HepG2 (cell line): ENCODE data around the gene FEM1B. TPM values are rescaled to one million over a fixed set of nuclear protein-coding genes. Genes with fewer than 3 reads are reported as not detected.

Experiments used
- HNF4G ChIP-seq, 2 experiments: sonication (generic) in 1 of 2; formaldehyde crosslinking in 1 of 2; IDR thresholded peaks; 2 replicates each; pipeline versions ENCODE4 v1.4.0 to v1.6.1; 2011 to 2020; ENCODE audit warnings: borderline replicate concordance in 2 of 2, low read depth in 2 of 2, mild to moderate bottlenecking in 2 of 2, low read length in 1 of 2, missing genetic modification reagents in 1 of 2, moderate library complexity in 1 of 2
- ISX ChIP-seq: sonication (generic); formaldehyde crosslinking; conservative IDR thresholded peaks from 2 replicates; pipeline ENCODE4 v1.5.0; 2020; ENCODE audit warnings: missing genetic modification reagents
- JUN ChIP-seq: sonication (generic); formaldehyde crosslinking; IDR thresholded peaks from 2 replicates; pipeline ENCODE4 v1.4.0; 2020; ENCODE audit warnings: mild to moderate bottlenecking, missing genetic modification reagents
- JUND ChIP-seq: sonication (generic); formaldehyde crosslinking; IDR thresholded peaks from 2 replicates; pipeline ENCODE4 v1.8.0; 2022; ENCODE audit warnings: mild to moderate bottlenecking, missing genetic modification reagents
- KLF16 ChIP-seq, 2 experiments: sonication (generic) in 1 of 2; formaldehyde crosslinking in 1 of 2; IDR thresholded peaks; 2 replicates each; pipeline versions ENCODE4 v1.6.1 to v1.8.0; 2016 to 2023; ENCODE audit warnings: missing genetic modification reagents in 2 of 2, missing compliant biosample characterization in 1 of 2
- MTA1 ChIP-seq: sonication (generic); formaldehyde crosslinking; IDR thresholded peaks from 2 replicates; pipeline ENCODE4 v1.4.0; 2020; ENCODE audit warnings: missing genetic modification reagents, mild to moderate bottlenecking, borderline replicate concordance
- POLR2AphosphoS5 ChIP-seq: IDR thresholded peaks from 2 replicates; pipeline ENCODE4 v1.6.1; 2012; ENCODE audit warnings: low read depth, low read length
- RBAK ChIP-seq: sonication (generic); formaldehyde crosslinking; IDR thresholded peaks from 2 replicates; pipeline ENCODE4 v1.5.1; 2020; ENCODE audit warnings: mild to moderate bottlenecking, missing genetic modification reagents
- TEAD2 ChIP-seq: sonication (generic); formaldehyde crosslinking; IDR thresholded peaks from 2 replicates; pipeline ENCODE4 v1.9.0; 2021; ENCODE audit warnings: missing genetic modification reagents
- TP53 ChIP-seq: sonication (generic); formaldehyde crosslinking; conservative IDR thresholded peaks from 2 replicates; pipeline ENCODE4 v1.4.0; 2020; ENCODE audit warnings: missing genetic modification reagents
- ZFP37 ChIP-seq: sonication (generic); formaldehyde crosslinking; IDR thresholded peaks from 2 replicates; pipeline ENCODE4 v1.4.0; 2020; ENCODE audit warnings: missing genetic modification reagents, borderline replicate concordance
- ZMAT3 ChIP-seq: sonication (generic); formaldehyde crosslinking; conservative IDR thresholded peaks from 2 replicates; pipeline ENCODE4 v1.7.0; 2021; ENCODE audit warnings: missing genetic modification reagents
- ZNF101 ChIP-seq: sonication (generic); formaldehyde crosslinking; IDR thresholded peaks from 2 replicates; pipeline ENCODE4 v1.4.0; 2020; ENCODE audit warnings: mild to moderate bottlenecking, low read depth, missing genetic modification reagents, borderline replicate concordance
- ZNF773 ChIP-seq: sonication (generic); formaldehyde crosslinking; IDR thresholded peaks from 2 replicates; pipeline ENCODE4 v1.4.0; 2020; ENCODE audit warnings: missing genetic modification reagents, borderline replicate concordance
- polyA plus RNA-seq, 8 experiments: library from polyadenylated mRNA; depleted of rRNA in 3 of 8; stranded (reverse) in 7 of 8; unstranded in 1 of 8; fragments of >200 nt; fragmentation: Illumina TruSeq in 4 of 8; extraction: Trizol in 4 of 8; gene quantifications; 2 replicates each; pipeline versions ENCODE4 v1.2.1 to v1.2.3, GENCODE V29; 2011 to 2016; ENCODE audit warnings: low read depth in 4 of 8, missing spikeins in 1 of 8, mixed read lengths in 1 of 8; ENCODE audit not compliant: insufficient read depth in 1 of 8
- total RNA-seq, 5 experiments: library from RNA; depleted of rRNA; stranded (reverse); fragments of >200 nt; fragmentation: Illumina TruSeq; extraction: Trizol; gene quantifications; 2 replicates each; pipeline ENCODE4 v1.2.3, GENCODE V29; 2016; ENCODE audit warnings: low read depth in 1 of 5
- TF ChIP-seq, protein P1 (sequence below): sonication (generic); formaldehyde crosslinking; IDR thresholded peaks from 2 replicates; pipeline ENCODE4 v1.5.1; 2020; ENCODE audit warnings: mild to moderate bottlenecking, moderate library complexity, missing genetic modification reagents
- TF ChIP-seq, protein P2 (sequence below): sonication (generic); formaldehyde crosslinking; conservative IDR thresholded peaks from 2 replicates; pipeline ENCODE4 v1.8.0; 2022; ENCODE audit warnings: low read depth, missing genetic modification reagents
- TF ChIP-seq, protein P3 (sequence below): sonication (generic); formaldehyde crosslinking; conservative IDR thresholded peaks from 2 replicates; pipeline ENCODE4 v1.4.0; 2020; ENCODE audit warnings: missing genetic modification reagents
- TF ChIP-seq, protein P4 (sequence below): sonication (generic); formaldehyde crosslinking; IDR thresholded peaks from 2 replicates; pipeline ENCODE4 v1.4.0; 2020; ENCODE audit warnings: mild to moderate bottlenecking, missing genetic modification reagents, borderline replicate concordance

FEM1B gene
- total and polyA plus RNA-seq, 2 of the 13 experiments (the other 11 are each of a cell fraction or from before 2014, with no cell fraction given) = 38.1 to 40.0 TPM

DNA sequence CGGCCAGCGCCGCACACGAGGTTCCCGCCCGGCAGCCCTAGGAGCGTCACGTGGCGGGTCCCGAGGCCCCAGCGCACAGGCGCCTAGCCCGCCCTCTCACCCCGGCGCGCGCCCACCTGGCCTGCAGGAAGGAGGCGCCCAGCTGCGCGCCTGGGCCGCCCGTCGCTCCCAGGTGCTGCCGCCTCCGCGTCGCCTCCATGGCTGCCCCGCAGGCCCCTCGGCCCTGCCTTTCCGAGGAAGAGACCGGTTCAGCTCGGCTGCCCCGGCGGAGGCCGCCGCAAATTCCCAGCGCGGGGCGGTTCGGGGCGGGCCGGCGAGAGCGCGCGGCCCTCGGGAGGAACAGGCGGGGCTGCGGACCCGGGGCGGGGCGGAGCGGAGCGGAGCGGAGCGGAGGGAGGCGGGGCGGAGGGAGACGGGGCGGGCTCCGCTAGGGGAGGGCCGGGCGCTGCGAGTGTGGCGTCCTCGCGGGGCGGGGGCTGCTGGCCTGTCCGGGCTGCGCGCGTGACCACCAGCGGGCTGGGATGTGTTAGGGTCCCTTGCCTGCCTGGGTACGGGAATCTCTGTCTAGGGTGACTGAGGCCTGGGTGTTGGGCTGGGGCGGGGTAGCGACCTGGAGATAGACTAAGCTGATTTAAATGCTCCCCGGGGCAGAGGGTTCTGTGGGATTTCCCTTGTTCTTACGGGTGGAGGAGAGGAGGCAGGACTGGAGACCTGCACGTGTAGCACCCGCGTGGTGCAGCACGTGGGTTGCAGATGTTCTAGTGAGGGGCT, 48.0 kb upstream of the FEM1B start, which contains the start of gene CLN6 (continued):
- TF ChIP-seq, protein P1, sequence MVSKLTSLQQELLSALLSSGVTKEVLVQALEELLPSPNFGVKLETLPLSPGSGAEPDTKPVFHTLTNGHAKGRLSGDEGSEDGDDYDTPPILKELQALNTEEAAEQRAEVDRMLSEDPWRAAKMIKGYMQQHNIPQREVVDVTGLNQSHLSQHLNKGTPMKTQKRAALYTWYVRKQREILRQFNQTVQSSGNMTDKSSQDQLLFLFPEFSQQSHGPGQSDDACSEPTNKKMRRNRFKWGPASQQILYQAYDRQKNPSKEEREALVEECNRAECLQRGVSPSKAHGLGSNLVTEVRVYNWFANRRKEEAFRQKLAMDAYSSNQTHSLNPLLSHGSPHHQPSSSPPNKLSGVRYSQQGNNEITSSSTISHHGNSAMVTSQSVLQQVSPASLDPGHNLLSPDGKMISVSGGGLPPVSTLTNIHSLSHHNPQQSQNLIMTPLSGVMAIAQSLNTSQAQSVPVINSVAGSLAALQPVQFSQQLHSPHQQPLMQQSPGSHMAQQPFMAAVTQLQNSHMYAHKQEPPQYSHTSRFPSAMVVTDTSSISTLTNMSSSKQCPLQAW = no peak
- TF ChIP-seq ZMAT3 (peak; percentile 94), KLF16 (CRISPR knock-in tag; IDR thresholded peaks at IDR 0.05) (peak in 1 of 2 experiments; percentile 20; a peak in 1 of 4 replicates), JUN (CRISPR knock-in tag) (peak; percentile 62; the same call in 1 of the 2 replicates), HNF4G (IDR thresholded peaks at IDR 0.05; ENCODE audit: borderline replicate concordance, low read depth, low read length) (no peak; the same call in 1 of the 2 replicates), HNF4G (CRISPR knock-in tag; IDR thresholded peaks at IDR 0.05; ENCODE audit: borderline replicate concordance, low read depth) (peak; percentile 43; the same call in 1 of the 2 replicates), ZFP37 (CRISPR knock-in tag) (peak; percentile 42; the same call in 1 of the 2 replicates), RBAK (no peak), ISX (CRISPR knock-in tag) (peak; percentile 84; the same call in 1 of the 2 replicates), ZNF773 (CRISPR knock-in tag) (peak; percentile 88; the same call in 1 of the 2 replicates), POLR2AphosphoS5 (peak; percentile 66), ZNF101 (CRISPR knock-in tag) (0 out of 2 replicates have a peak, but pooled peaks have one; percentile 82), JUND (peak; percentile 50), MTA1 (CRISPR knock-in tag) (0 out of 2 replicates have a peak, but pooled peaks have one; percentile 32), TP53 (no peak), TEAD2 (CRISPR knock-in tag) (peak; percentile 82; the same call in 1 of the 2 replicates)
- TF ChIP-seq, protein P2, sequence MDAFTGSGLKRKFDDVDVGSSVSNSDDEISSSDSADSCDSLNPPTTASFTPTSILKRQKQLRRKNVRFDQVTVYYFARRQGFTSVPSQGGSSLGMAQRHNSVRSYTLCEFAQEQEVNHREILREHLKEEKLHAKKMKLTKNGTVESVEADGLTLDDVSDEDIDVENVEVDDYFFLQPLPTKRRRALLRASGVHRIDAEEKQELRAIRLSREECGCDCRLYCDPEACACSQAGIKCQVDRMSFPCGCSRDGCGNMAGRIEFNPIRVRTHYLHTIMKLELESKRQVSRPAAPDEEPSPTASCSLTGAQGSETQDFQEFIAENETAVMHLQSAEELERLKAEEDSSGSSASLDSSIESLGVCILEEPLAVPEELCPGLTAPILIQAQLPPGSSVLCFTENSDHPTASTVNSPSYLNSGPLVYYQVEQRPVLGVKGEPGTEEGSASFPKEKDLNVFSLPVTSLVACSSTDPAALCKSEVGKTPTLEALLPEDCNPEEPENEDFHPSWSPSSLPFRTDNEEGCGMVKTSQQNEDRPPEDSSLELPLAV (CRISPR knock-in tag) = peak; percentile 86; the same call in 1 of the 2 replicates
- TF ChIP-seq, protein P3, sequence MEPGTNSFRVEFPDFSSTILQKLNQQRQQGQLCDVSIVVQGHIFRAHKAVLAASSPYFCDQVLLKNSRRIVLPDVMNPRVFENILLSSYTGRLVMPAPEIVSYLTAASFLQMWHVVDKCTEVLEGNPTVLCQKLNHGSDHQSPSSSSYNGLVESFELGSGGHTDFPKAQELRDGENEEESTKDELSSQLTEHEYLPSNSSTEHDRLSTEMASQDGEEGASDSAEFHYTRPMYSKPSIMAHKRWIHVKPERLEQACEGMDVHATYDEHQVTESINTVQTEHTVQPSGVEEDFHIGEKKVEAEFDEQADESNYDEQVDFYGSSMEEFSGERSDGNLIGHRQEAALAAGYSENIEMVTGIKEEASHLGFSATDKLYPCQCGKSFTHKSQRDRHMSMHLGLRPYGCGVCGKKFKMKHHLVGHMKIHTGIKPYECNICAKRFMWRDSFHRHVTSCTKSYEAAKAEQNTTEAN = peak; percentile 83; the same call in 1 of the 2 replicates
- TF ChIP-seq, protein P4, sequence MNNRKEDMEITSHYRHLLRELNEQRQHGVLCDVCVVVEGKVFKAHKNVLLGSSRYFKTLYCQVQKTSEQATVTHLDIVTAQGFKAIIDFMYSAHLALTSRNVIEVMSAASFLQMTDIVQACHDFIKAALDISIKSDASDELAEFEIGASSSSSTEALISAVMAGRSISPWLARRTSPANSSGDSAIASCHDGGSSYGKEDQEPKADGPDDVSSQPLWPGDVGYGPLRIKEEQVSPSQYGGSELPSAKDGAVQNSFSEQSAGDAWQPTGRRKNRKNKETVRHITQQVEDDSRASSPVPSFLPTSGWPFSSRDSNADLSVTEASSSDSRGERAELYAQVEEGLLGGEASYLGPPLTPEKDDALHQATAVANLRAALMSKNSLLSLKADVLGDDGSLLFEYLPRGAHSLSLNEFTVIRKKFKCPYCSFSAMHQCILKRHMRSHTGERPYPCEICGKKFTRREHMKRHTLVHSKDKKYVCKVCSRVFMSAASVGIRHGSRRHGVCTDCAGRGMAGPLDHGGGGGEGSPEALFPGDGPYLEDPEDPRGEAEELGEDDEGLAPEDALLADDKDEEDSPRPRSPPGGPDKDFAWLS (CRISPR knock-in tag) = no peak
